Measurements from ENCODE around the gene TNS2. TPM values are rescaled to one million over a fixed set of nuclear protein-coding genes. Genes with fewer than 3 reads are reported as not detected.
"Not testable (repeated sequence)": the region's sequence is repeated elsewhere in the genome, so short reads cannot be mapped to it uniquely, and the experiment has no call there.

The TNS2 gene
- polyA plus RNA-seq, 1 donor = 97.9 TPM

DNA sequence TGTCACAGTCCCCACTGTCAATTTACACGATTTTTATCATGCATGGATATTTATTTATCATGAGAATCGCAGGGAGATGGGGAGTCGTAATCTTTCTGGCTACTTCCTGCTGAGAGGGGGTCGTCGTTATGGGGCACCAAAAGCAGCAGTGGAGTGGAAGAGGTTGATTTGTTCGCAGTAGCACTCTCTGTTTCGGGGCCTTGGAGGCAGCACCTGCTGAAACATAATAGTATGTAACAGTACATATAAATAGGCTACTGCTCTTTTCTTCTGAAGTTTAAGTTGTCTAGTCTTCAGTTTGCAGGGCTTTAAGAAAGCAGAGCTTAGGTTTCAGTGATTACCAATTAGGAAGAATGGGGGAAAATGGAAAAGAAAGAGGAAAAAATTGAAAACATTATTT lies 57.3 kb downstream of the TNS2 start:
- DNase-seq (ENCODE audit: low read depth) = no peak

DNA sequence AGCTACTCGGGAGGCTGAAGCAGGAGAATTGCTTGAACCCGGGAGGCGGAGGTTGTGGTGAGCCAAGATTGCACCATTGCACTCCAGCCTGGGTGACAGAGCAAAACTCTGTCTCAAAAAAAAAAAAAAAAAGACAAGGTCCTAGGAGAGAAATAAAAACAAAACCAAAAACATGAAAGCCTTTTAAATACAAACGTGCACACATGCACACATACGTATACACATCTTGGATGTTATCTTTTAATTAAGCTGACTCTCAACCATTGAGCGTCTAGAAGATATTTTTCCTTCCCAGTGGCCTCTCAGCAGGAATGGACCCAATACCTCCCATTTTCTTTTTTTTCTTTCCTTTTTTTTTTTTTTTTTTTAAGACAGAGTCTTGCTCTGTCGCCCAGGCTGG lies 62.6 kb downstream of the TNS2 start:
- not testable (repeated sequence) for DNase-seq (ENCODE audit: low read depth)

DNA sequence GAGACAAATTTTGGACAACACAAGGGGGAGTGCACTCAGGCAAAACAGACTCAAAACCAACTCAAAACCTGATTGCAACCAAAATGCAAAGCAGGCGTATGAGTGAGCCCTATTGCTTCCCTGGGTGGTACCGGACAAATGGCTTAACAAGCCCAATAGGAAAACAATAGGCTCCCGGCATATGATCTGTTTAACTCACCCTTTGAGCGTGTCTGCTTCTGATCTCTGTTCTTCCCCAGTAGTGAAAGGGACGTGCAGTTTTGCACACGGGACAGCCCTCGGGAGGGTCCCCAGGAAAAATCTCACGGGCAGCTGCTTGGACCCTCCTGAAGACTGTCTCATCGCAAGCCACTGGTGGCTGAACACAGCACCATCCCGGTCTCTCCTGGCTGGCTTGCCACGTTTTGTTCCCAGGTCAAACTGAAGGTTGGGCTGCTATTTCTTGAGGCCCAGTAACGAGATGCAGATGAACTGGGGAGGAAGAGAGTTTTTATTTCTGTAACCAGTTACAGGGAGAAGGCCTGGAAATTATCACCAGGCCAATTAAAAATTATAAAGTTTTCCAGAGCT lies 63.4 kb downstream of the TNS2 start:
- no peak for DNase-seq (ENCODE audit: low read depth)

DNA sequence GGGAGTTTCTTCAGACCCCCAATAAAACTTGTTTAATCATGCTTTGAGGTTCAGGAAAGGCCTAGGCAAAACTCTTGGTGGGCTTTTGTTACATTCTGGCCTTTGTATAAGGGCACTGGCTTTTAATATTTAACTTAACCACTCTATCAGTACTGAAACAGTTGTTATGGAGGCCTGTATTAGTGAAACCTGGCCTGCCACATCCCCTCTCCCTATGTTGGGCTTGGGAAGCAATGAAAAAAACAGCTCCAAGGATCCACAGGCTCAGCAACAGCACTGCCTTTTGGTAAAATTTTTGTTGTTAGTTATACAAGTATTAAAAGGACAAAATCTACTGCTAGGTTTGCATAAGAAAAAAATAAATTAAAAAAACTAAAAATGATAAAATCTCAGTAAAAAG lies 64.1 kb downstream of the TNS2 start:
- no peak for DNase-seq (ENCODE audit: low read depth)

Other genes with a start within 250 kb of the TNS2 start
- not detected for gene KRT4, start 235.9 kb upstream of the TNS2 start, polyA plus RNA-seq (ENCODE audit: insufficient read length)
- not detected for gene KRT79, start 215.8 kb upstream of the TNS2 start, polyA plus RNA-seq (ENCODE audit: insufficient read length)
- not detected for gene KRT78, start 201.1 kb upstream of the TNS2 start, polyA plus RNA-seq (ENCODE audit: insufficient read length)
- gene KRT8, start 145.0 kb upstream of the TNS2 start, polyA plus RNA-seq (ENCODE audit: insufficient read length) = 3.2 TPM
- gene KRT18, start 100.9 kb upstream of the TNS2 start, polyA plus RNA-seq (ENCODE audit: insufficient read length) = 4.0 TPM
- gene EIF4B, start 43.6 kb upstream of the TNS2 start, polyA plus RNA-seq (ENCODE audit: insufficient read length) = 449 TPM
- 18.4 TPM for gene SPRYD3, start 29.3 kb downstream of the TNS2 start, polyA plus RNA-seq (ENCODE audit: insufficient read length)
- gene IGFBP6, start 47.6 kb downstream of the TNS2 start, polyA plus RNA-seq (ENCODE audit: insufficient read length) = 59.2 TPM
- gene SOAT2, start 53.4 kb downstream of the TNS2 start, polyA plus RNA-seq (ENCODE audit: insufficient read length) = 0.11 TPM
- gene ZNF740, start 130.7 kb downstream of the TNS2 start, polyA plus RNA-seq (ENCODE audit: insufficient read length) = 27.9 TPM
- 54.5 TPM for gene CSAD, start 130.9 kb downstream of the TNS2 start, polyA plus RNA-seq (ENCODE audit: insufficient read length)
- gene ITGB7, start 157.2 kb downstream of the TNS2 start, polyA plus RNA-seq (ENCODE audit: insufficient read length) = 1.2 TPM
- 22.5 TPM for gene RARG, start 182.1 kb downstream of the TNS2 start, polyA plus RNA-seq (ENCODE audit: insufficient read length)
- gene ESPL1, start 218.2 kb downstream of the TNS2 start, polyA plus RNA-seq (ENCODE audit: insufficient read length) = 4.3 TPM
- gene PFDN5, start 245.5 kb downstream of the TNS2 start, polyA plus RNA-seq (ENCODE audit: insufficient read length) = 497 TPM
- gene MYG1, start 249.6 kb downstream of the TNS2 start, polyA plus RNA-seq (ENCODE audit: insufficient read length) = 37.2 TPM

All from forelimb muscle (tissue), 1 donor.